Activated naive CD8-positive, alpha-beta T cell treated with anti-CD3 and anti-CD28 coated beads for 36 hours (primary cell): ENCODE measurements around the gene ZFP36L2. TPM values are rescaled to one million over a fixed set of nuclear protein-coding genes. Genes with fewer than 3 reads are reported as not detected.
"Not testable (repeated sequence)": the region's sequence is repeated elsewhere in the genome, so short reads cannot be mapped to it uniquely, and the experiment has no call there.

Experiments
- DNase-seq: peaks from one replicate; pipeline ENCODE4 v3.0.0; 2021
- H3K27ac Mint-ChIP-seq: one replicate; pipeline ENCODE4 v1.8.0; 2022; ENCODE audit warnings: mild to moderate bottlenecking, moderate library complexity, mixed read lengths
- H3K27me3 Mint-ChIP-seq: one replicate; pipeline ENCODE4 v1.8.0; 2022; ENCODE audit warnings: mild to moderate bottlenecking, mixed read lengths
- H3K36me3 Mint-ChIP-seq: one replicate; pipeline ENCODE4 v1.8.0; 2021; ENCODE audit warnings: mild to moderate bottlenecking, mixed read lengths
- H3K4me1 Mint-ChIP-seq: one replicate; pipeline ENCODE4 v1.8.0; 2021; ENCODE audit warnings: mixed read lengths
- H3K4me3 Mint-ChIP-seq: one replicate; pipeline ENCODE4 v1.8.0; 2022; ENCODE audit warnings: mild to moderate bottlenecking, moderate library complexity, mixed read lengths
- H3K9me3 Mint-ChIP-seq: one replicate; pipeline ENCODE4 v1.8.0; 2022; ENCODE audit warnings: mixed read lengths
- total RNA-seq, 2 experiments: library from RNA; stranded (reverse); gene quantifications; one replicate each; pipeline ENCODE4 v1.2.3, GENCODE V29; 2021

Gene ZFP36L2
- total RNA-seq, 2 experiments from 2014 or later: 58.2 to 58.4 TPM

DNA sequence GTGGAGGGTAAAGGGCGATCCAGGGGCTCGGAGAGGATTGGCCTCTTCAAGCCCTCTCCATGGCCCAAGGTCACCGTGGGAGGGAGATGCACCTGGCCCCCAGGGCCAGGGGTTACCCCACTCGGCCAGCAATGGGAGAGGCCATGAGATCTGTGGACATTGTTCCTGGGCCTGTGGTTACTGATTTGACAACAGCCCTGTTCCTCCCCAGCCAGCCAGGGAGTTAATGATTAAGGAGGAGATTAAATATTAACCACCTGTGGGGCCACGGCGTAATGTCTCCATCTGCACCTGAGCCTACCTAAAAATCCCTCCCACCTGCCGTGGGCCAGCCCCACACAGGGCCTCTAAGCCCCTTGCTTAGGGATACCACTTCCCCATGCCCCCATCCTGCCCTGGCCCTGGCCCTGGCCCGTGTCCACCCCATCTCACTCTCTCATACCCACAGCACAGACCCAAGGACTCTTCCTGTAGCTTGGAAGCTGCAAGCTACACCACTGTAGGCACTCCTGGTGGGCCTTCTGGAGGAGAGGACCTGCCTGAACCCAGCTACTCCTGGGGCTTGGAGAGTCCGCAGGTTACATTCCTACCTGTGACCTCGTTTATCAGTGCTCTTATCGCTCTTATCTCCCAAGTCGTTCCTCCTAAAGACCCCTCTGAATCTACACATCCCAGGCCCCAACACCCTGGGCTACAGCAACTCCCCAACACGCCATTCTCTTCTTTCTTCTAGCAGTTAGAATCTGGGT, 32.1 kb downstream of the ZFP36L2 start:
- peak overlapping the region; percentile 75 for H3K4me3 Mint-ChIP-seq
- H3K9me3 Mint-ChIP-seq: peaks cover 2% of the 10 kb centered on the region
- peaks cover 58% of the 10 kb centered on the region for H3K4me1 Mint-ChIP-seq
- no peak for DNase-seq
- peak overlapping the region; percentile 90 for H3K27ac Mint-ChIP-seq
- H3K27me3 Mint-ChIP-seq: no peaks in the 10 kb centered on the region
- H3K36me3 Mint-ChIP-seq: peaks cover 3% of the 10 kb centered on the region

DNA sequence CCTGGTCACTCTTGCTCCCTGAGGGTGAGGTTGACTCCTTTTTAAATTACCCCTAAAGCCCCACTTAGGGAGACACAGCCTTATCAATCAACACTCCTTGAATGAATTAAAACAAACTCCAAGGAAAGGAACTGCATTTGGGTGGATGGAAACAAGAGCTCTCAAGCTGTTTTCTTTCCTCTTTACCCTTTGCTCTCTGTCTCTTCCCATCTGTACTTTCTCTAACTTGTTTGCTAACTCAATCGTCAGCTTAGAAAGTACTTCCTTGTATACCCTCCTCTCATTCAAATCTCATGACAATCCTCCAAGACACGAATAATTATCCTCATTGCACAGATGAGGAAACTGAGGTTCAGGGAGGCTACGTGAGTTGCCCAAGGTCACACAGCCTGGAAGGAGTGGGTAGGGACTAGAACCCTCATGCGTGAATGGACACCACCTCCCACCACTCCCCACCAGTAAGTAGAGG, 32.7 kb downstream of the ZFP36L2 start:
- no peak for DNase-seq
- peak overlapping the region; percentile 75 for H3K4me3 Mint-ChIP-seq
- H3K27ac Mint-ChIP-seq: peak overlapping the region; percentile 90
- H3K4me1 Mint-ChIP-seq: peaks cover 55% of the 10 kb centered on the region
- H3K36me3 Mint-ChIP-seq: peaks cover 3% of the 10 kb centered on the region
- no peaks in the 10 kb centered on the region for H3K27me3 Mint-ChIP-seq
- H3K9me3 Mint-ChIP-seq: peaks cover 2% of the 10 kb centered on the region

DNA sequence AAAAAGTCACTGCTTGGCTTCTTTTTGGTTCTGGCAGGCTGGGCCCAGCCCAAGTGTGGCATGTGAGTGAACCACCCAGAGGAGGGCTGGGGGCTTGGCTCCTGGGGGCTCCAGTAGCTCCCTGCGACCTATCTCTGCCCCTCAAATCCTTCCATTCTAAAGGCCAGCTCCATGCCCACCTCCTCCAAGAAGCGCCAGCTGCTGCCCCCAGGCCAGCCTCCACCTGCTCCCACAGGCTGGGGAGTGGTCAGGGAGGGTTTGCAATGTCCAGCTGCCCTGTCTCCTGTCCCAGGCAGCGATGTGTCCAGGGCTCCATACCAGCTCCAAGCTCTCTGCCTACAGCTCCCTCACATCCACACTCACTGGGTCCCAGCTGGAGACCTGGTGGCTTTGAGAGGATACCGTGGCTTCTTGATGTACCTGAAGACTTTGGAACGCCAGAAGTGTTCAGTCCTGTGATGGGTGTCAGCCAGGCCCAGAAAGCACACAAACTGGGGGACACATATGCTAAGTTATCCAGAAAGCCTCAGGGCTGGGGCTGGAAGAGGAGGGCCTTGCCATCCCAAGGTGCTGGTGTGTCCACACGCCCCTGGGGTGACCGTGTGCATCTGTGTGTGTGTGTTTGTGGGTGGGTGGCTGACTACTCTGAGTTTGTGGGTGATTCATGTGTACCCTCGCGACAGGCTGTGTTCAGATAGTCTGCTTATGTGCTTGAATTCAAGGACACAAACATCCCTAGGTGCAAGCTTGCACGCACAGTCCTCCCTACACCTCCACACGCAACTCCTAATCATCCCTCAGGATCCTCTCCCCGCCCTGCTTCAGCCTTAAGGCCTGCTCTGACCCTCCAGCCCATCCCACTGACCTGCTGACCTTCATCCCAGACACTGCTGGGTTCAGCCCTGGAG, 33.4 kb downstream of the ZFP36L2 start:
- peak overlapping the region; percentile 90 for H3K27ac Mint-ChIP-seq
- H3K4me1 Mint-ChIP-seq: peaks cover 55% of the 10 kb centered on the region
- no peak for DNase-seq
- H3K27me3 Mint-ChIP-seq: no peaks in the 10 kb centered on the region
- H3K9me3 Mint-ChIP-seq: peaks cover 2% of the 10 kb centered on the region
- H3K36me3 Mint-ChIP-seq: peaks cover 3% of the 10 kb centered on the region
- peak overlapping the region; percentile 75 for H3K4me3 Mint-ChIP-seq

DNA sequence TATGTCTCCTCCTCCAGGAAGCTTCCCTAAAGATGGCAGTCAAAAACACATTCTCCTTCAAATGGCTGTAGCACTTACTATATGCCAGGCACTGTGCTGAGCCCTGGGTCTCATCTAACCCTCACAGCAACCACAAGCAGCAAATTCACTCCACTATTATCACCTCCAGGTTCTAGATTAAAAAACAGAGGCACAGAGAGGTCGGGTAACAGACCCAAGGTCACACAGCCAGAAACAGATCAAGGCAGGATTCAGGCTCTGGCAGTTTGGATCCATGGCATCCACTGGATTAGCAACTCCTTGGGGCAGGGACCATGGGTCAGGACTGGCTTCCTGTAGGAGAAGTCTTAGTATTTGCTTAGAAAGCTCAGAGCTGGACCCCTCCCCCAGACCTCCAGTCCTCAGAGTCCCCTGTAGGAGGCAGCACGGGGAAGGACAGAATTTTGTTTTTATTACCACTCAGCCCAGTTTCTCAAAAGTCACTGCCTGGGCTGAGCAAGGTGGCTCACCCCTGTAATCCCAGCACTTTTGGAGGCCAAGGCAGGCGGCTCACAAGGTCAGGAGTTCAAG, 34.4 kb downstream of the ZFP36L2 start:
- peak overlapping the region; percentile 46 for H3K27ac Mint-ChIP-seq
- DNase-seq: peak; percentile 22
- peaks cover 3% of the 10 kb centered on the region for H3K36me3 Mint-ChIP-seq
- H3K27me3 Mint-ChIP-seq: no peaks in the 10 kb centered on the region
- no peak overlapping the region for H3K4me3 Mint-ChIP-seq
- peaks cover 60% of the 10 kb centered on the region for H3K4me1 Mint-ChIP-seq
- peaks cover 2% of the 10 kb centered on the region for H3K9me3 Mint-ChIP-seq

DNA sequence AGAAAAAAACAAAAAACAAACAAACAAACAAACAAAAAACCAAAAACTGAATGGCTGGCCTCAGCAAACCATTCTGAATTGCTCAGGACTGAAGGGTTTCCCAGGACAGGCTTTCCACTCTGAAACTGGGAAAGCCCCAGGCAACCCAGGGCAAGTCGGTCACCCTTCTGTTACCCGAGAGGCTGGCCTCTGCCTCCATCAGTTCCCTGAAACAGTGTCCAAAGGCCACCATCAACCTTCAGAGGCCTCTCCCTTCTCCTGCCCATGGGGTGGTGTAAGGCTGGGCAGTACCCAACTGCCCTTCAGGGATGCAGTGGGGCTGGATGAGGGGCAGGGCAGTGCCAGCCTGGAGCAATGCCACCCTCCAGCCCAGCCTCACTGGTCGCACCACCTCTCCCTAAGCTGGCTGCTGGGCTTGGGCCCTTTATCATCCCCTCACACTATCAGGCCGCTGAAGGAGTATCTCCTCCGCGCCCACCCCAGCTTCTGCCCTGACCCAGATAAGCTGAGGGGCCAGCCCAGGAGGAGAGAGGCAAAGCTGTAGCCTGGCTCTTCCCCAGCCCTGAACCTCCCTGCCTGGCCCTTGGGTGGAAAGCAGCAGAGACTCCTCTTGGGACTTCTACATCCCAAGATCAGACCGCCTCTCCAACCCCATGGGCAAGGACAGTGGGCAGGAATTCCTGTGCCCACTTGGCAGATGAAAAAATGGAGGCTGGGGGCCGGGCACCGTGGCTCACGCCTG, 35.9 kb downstream of the ZFP36L2 start:
- no peak overlapping the region for H3K4me3 Mint-ChIP-seq
- DNase-seq: no peak
- H3K4me1 Mint-ChIP-seq: peaks cover 62% of the 10 kb centered on the region
- no peaks in the 10 kb centered on the region for H3K27me3 Mint-ChIP-seq
- no peaks in the 10 kb centered on the region for H3K36me3 Mint-ChIP-seq
- no peak overlapping the region for H3K27ac Mint-ChIP-seq
- no peaks in the 10 kb centered on the region for H3K9me3 Mint-ChIP-seq

DNA sequence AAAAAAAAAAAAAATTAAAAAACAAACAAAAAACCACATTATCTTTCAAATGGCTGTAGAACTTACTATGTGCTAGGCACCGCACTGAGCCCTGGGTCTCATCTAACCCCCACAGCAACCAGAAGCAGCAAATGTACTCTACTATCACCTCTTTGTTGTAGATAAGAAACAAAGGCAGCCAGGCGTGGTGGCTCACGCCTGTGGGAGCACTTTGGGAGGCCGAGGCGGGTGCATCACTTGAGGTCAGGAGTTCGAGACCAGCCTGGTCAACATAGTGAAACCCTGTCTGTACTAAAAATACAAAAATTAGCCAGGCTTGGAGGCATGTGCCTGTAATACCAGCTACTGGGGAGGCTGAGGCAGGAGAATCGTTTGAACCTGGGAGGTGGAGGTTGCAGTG, 36.5 kb downstream of the ZFP36L2 start:
- not testable (repeated sequence) for H3K27me3 Mint-ChIP-seq, H3K36me3 Mint-ChIP-seq, H3K9me3 Mint-ChIP-seq, H3K4me3 Mint-ChIP-seq, H3K27ac Mint-ChIP-seq, DNase-seq
- H3K4me1 Mint-ChIP-seq: peaks cover 65% of the 10 kb centered on the region

DNA sequence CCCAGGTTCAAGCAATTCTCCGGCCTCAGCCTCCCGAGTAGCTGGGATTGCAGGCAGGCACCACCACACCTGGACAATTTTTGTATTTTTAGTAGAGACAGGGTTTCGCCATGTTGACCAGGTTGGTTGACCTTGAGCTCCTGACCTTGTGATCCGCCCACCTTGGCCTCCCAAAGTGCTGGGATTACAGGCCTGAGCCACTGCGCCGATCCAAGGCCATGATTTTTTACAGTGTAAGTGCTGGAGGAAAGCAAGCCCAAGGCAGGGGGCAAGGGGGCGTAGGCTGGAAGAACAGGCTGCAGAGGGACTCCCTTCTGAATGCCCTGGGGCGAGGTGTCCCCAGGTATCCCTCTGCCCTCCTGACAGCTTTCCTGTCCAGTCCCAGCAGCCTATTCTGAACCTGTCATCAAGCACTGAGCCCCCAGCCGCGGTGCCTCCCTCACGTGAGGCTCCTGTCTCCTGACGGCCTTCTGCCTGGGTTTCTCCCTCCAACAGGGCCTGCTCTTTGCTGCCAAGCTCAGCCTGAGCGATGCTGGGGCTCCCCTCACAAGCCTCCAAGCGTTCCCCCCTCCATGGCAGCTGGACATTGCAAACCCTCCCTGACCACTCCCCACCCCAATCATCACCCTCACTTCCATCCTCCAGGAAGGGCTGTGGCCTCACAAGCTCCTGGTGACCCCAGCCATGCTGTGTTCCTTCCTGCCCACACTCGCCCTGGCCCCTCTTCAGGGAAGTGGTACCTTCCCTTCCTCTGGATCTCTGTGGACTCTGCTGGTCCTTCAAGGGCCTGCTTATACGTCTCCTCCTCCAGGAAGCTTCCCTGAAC, 37.6 kb downstream of the ZFP36L2 start:
- H3K4me3 Mint-ChIP-seq: no peak overlapping the region
- no peaks in the 10 kb centered on the region for H3K9me3 Mint-ChIP-seq
- DNase-seq: no peak
- H3K36me3 Mint-ChIP-seq: no peaks in the 10 kb centered on the region
- no peaks in the 10 kb centered on the region for H3K27me3 Mint-ChIP-seq
- H3K27ac Mint-ChIP-seq: no peak overlapping the region
- peaks cover 62% of the 10 kb centered on the region for H3K4me1 Mint-ChIP-seq

DNA sequence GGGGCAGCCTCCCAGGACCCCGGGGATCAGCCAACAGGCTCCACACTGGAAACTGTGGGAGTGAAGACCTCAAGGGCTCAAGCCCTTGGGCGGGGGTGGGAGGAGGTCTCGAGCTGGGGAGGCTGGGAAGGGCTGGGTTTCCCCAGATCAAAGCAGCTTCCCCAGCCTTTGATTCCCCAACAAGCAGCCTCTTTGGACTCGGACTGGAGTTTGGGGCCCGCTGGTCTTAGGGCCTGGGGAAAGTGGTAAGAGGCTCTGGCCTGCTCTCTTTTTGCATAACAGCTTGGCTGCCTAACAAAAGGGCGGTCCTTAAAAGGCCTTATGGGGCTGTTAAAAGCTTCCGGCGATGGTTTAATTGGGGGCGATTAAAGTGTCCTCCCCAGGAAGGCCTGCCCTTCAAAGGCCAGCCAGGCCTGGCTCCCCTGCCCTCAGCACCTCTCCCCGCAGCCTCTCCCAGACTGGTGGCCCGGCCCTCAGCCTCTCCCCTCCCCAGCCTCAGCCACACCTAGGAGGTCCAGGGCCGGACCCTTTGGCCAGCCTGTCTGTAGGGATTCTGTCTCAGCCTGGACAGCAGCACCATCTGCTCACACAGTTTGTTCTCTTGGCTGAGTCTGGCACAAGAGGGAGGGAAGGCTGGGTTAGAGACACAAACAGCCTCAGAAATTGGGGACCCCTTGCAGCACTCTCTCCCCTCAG, 39.6 kb downstream of the ZFP36L2 start:
- Mint-ChIP-seq H3K27ac (no peak overlapping the region), H3K27me3 (no peaks in the 10 kb centered on the region), H3K4me3 (no peak overlapping the region), H3K36me3 (no peaks in the 10 kb centered on the region), H3K9me3 (no peaks in the 10 kb centered on the region), H3K4me1 (peaks cover 42% of the 10 kb centered on the region)
- no peak for DNase-seq

DNA sequence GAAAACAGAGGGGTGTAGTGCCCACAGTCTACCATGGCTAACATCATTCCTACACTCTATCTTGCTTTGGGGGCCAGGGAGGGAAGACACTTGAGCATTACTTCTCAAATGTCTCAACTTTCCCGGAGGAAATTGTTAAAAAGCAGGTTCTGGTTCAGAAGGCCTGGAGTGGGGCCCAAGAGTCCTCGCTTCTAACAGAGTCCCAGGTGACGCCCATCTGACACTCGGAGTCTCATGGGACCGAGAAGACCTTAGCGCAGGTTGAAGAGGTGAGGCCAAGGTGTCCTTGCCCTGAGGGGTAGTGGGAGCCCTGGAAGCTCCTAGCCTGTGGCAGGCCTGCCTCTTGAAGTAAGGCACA, 40.1 kb downstream of the ZFP36L2 start:
- H3K4me1 Mint-ChIP-seq: peaks cover 42% of the 10 kb centered on the region
- no peak for DNase-seq
- H3K27ac Mint-ChIP-seq: peak overlapping the region; percentile 78
- H3K27me3 Mint-ChIP-seq: no peaks in the 10 kb centered on the region
- H3K4me3 Mint-ChIP-seq: no peak overlapping the region
- no peaks in the 10 kb centered on the region for H3K9me3 Mint-ChIP-seq
- peaks cover 2% of the 10 kb centered on the region for H3K36me3 Mint-ChIP-seq

DNA sequence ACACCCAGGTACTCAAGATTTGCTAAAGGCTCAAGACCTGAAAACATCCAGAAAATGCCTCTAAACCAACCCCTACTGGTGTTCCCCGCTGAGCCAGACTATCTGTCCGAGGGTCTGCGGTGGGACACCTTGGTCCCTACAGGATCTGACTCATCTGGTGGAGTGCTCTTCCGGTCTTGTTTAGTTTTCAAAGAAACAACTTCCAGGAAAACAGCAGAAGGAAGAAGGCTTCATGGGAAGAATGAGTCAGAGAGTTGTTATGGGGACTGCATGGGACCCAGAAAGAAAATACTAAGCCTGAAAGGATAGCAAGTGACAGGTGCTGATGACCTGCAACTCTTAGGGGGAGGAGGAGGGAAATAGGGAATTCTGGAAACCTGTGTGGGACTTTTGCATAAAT, 41.3 kb downstream of the ZFP36L2 start:
- H3K36me3 Mint-ChIP-seq: peaks cover 3% of the 10 kb centered on the region
- H3K4me3 Mint-ChIP-seq: no peak overlapping the region
- H3K4me1 Mint-ChIP-seq: peaks cover 48% of the 10 kb centered on the region

DNA sequence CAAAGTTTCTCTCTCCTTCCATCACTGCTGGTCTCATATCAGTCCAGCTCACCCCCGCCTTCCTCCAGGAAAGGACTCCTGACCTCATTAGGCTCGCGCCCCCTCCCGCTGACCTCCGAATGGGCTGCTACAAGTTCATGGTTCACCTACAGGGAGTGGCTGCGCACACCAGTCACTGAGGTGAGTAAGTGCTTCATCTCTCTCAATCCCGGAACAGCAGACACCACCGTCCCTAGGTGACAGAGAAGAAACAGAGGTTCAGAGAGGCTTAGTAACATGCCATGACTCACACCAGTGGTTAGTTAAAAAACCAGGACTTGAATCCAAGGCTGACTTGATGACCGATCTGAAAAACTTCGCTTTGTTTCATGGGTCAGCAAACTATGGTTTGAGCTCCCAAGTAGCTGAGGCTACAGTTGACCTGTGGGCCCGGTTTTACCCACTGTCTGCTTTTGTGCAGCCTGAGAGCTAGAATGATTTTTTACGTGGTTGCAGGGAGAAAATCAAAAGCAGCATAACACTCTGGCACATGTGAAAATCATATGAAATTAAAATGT, 42.0 kb downstream of the ZFP36L2 start:
- Mint-ChIP-seq H3K9me3 (no peaks in the 10 kb centered on the region), H3K36me3 (peaks cover 3% of the 10 kb centered on the region), H3K27me3 (no peaks in the 10 kb centered on the region), H3K4me1 (peaks cover 49% of the 10 kb centered on the region), H3K27ac (peak overlapping the region; percentile 78), H3K4me3 (no peak overlapping the region)
- DNase-seq: peak; percentile 62

More for the DNA sequence above, 41.3 kb downstream of the ZFP36L2 start:
- DNase-seq: peak; percentile 32
- Mint-ChIP-seq H3K9me3 (no peaks in the 10 kb centered on the region), H3K27me3 (no peaks in the 10 kb centered on the region), H3K27ac (peak overlapping the region; percentile 78)

DNA sequence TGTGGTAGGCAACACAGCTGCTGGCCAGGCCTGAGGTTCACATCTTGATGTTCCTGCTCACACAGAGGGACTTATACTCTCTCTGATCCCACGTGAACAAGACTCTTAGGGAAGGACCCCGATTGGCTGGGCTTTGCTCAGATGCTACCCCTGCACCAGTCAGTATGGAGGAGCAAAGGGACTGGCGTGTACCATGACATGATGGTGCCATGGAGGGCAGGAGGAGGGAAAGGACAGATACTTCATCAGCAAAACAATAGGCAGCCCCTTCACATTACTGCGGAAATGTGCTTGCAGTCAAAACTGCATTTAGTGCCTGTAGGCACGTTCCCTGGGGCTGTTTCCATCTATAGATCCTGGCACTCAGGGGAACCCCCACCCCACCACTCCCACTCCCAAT, 42.7 kb downstream of the ZFP36L2 start:
- Mint-ChIP-seq H3K36me3 (peaks cover 3% of the 10 kb centered on the region), H3K27me3 (no peaks in the 10 kb centered on the region), H3K9me3 (no peaks in the 10 kb centered on the region), H3K4me3 (no peak overlapping the region), H3K4me1 (peaks cover 54% of the 10 kb centered on the region), H3K27ac (no peak overlapping the region)
- DNase-seq: no peak

DNA sequence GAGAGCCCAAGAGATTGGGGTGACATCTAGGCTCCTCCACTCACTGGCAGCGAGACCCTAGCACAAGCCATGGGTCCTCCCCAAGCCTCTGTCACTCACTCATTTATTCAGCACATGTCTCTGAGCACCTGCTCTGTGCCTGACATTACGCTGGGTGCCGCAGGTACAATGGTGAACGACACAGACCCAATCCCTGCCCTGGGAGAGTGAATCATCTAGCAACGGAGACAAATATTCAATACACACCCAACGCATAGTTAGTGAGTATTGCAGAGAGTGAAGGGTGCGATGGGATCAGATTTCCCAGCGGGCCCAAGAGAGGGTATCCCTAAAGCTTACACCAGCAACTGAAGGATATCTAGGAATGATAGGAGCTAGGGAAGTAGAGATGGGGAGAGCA, 45.5 kb downstream of the ZFP36L2 start:
- no peak for DNase-seq
- no peaks in the 10 kb centered on the region for H3K27me3 Mint-ChIP-seq
- no peak overlapping the region for H3K4me3 Mint-ChIP-seq
- peak overlapping the region; percentile 28 for H3K27ac Mint-ChIP-seq
- peaks cover 11% of the 10 kb centered on the region for H3K36me3 Mint-ChIP-seq
- peaks cover 51% of the 10 kb centered on the region for H3K4me1 Mint-ChIP-seq
- peaks cover 5% of the 10 kb centered on the region for H3K9me3 Mint-ChIP-seq
